ENCODE results near the gene CASKIN1.

Gene CASKIN1

GRCh38 chr16:2194852-2195321, 1.5 kb downstream of the CASKIN1 start:
- no peak for DNase-seq (ENCODE audit: extremely low read depth, low read depth)
- TF ChIP-seq, protein P1, sequence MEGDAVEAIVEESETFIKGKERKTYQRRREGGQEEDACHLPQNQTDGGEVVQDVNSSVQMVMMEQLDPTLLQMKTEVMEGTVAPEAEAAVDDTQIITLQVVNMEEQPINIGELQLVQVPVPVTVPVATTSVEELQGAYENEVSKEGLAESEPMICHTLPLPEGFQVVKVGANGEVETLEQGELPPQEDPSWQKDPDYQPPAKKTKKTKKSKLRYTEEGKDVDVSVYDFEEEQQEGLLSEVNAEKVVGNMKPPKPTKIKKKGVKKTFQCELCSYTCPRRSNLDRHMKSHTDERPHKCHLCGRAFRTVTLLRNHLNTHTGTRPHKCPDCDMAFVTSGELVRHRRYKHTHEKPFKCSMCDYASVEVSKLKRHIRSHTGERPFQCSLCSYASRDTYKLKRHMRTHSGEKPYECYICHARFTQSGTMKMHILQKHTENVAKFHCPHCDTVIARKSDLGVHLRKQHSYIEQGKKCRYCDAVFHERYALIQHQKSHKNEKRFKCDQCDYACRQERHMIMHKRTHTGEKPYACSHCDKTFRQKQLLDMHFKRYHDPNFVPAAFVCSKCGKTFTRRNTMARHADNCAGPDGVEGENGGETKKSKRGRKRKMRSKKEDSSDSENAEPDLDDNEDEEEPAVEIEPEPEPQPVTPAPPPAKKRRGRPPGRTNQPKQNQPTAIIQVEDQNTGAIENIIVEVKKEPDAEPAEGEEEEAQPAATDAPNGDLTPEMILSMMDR (IDR thresholded peaks at IDR 0.05; ENCODE audit: low read depth, low read length) = peak; percentile 17

DNA sequence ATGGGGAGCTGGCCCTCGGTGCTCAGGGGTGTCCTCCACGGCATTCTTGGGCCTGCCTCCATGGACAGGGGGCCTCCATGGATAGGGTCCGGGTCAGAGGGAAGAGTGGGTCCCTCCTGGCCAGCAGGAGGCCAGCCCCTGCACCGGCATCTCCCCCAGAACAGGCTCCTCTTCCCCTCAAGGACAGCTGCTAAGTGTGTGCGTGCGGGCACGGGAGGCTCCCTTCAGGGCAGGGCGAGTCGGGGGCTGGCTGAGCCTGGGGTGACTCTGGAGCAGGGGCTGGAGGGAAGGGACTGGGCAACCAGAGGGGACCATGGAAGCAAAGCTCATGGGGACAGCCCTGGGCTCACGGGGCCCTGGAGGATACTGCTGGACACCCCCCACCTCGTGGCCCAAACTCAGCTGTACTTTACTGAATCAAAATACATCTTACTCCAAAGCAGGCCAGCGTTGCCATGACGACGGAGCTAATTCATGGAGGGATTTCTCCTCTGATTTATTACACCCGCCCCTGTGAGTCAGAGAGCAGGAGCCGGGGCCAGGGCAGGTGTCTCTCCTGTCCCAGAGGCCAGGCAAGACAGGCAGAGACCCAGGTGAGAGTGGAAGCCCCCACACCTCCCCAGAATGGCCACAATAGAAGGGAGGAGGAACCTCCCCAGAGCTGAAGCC, 2.1 kb downstream of the CASKIN1 start:
- no peak for DNase-seq (ENCODE audit: extremely low read depth, low read depth)
- TF ChIP-seq, protein P1 (IDR thresholded peaks at IDR 0.05; ENCODE audit: low read depth, low read length) = no peak

- TF ChIP-seq, protein P1 (IDR thresholded peaks at IDR 0.05; ENCODE audit: low read depth, low read length) = no peak
These were observed 5.0 kb downstream of the CASKIN1 start for GRCh38 chr16:2191446-2191706.

DNA sequence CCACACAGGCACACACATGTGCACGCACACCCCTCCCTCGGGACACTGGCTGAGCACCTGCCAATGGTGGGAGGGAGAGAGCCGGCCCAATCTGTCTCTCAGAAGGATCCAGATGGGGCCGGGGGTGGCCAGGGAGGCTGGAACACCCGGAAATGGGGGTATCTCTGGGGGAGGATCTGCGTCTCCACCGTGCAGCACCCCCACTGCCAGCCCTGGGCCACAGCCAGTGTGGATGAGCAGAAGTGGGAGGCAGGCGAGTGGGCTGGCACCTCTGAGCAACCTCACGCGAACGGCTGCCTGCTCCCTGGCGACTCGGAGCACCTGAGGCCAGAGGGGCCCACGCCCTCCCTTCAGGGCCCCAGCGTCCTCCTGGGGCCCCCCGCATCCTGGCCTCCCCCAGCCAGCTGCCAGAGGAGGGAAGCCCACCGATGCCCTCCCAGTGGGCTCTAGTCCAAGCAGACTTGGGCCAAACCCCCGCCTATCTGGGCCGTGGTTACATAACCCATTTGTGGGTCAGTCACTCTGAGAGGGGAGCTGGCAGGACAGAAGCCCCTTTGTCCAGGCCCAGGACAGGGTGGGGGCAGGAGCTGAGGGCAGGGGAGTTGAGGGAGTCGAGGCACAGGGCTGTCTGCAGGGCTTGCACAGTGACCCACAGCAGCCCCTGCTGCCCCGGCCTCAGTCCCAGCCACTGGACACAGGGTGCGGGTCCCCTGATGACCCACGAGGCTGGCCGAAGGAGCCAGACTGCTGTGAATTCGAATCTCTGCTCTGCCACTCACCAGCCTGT, 5.6 kb downstream of the CASKIN1 start:
- DNase-seq (ENCODE audit: extremely low read depth, low read depth) = no peak

More at GRCh38 chr16:2191446-2191706, 5.0 kb downstream of the CASKIN1 start:
- no peak for DNase-seq (ENCODE audit: extremely low read depth, low read depth)

DNA sequence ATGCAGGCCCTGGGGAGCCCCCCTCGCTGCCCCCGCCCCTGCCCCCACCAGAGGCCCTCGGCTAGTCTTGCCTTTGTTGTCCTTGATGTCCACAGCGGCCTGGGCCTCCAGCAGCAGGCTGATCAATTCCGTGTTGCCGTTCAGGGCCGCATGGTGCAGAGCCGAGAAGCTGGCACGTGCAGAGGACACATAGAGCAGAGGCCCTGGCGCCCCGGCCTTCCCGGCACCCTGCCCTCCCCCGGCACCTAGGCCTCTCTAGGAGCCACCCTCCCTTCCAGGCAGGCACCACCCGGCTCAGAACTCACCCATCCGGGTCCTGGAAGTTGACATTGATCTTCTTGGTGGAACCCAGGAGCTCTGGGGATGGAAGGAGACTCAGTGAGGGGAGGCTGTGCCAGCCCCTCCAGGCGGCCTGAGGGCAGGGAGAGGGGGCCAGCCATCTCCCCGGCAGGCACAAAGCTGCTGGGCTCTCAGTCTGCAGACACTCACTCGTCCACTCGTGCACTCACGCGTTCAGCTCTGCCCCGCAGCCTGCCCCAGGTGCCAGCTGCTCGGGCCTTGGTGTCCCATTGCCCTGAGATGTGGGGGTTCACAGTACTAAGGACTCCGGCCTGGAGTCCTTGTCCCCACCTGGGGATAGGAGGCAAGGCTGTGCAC, 6.3 kb downstream of the CASKIN1 start:
- TF ChIP-seq, protein P1 (IDR thresholded peaks at IDR 0.05; ENCODE audit: low read depth, low read length) = no peak
- no peak for DNase-seq (ENCODE audit: extremely low read depth, low read depth)

More for the DNA sequence above, 5.6 kb downstream of the CASKIN1 start:
- TF ChIP-seq, protein P1 (IDR thresholded peaks at IDR 0.05; ENCODE audit: low read depth, low read length) = no peak

DNA sequence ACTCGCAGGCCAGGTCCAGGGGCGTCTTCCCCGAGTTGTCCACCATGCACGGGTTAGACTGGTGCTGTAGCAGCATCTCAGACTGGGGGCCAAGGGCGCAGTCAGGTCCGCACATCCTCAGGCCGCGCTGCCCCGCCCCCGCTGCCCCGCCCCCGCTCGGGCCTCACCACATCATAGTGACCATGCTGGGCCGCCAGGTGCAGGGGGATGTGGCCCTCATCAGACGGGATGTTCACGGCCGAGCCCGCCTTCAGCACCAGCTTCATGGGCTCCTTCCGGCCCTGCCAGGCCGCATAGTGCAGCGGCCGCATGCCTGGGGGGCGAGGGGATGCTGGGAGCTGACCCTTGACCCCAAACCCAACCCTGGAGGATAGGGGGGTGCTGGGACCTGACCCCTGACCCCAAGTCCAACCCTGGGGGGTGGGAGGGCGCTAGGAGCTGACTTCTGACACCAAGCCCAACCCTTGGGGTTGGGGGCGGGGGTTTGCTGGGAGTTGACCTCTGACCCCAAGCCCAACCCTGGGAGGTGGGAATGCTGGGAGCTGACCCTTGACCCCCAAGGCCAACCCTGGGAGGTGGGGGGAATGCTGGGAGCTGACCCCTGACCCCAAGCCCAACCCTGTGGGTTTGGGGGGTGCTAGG, 7.0 kb downstream of the CASKIN1 start:
- DNase-seq (ENCODE audit: extremely low read depth, low read depth) = no peak
- TF ChIP-seq, protein P1 (IDR thresholded peaks at IDR 0.05; ENCODE audit: low read depth, low read length) = no peak
